Measurements from ENCODE around the gene ASTN2. TPM values are rescaled to one million over a fixed set of nuclear protein-coding genes. Genes with fewer than 3 reads are reported as not detected.
A peak's percentile ranks its signal among the peaks of the same experiment; 100 is the strongest.

Gene ASTN2
- polyA plus RNA-seq, 1 donor, result 4.2 TPM

DNA sequence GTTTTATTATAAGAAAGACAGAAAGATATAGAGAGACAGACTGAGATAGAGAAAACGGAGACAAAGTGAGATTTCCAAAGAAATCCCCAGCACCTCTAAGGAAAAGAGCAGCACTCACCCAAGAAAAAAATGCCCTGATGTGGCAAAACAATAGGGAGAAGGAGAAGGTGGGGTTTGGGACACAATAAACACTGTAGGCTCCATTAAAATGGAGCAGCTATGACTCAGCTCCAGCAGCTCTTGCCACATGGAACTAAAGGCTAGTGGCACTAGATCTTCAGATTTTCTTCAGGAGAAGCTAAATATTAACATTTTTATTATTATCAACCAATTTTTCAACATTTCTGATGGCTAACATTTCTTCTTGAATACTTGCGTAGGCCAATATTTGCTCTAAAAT, 406.0 kb downstream of the ASTN2 start:
- no peak for DNase-seq

DNA sequence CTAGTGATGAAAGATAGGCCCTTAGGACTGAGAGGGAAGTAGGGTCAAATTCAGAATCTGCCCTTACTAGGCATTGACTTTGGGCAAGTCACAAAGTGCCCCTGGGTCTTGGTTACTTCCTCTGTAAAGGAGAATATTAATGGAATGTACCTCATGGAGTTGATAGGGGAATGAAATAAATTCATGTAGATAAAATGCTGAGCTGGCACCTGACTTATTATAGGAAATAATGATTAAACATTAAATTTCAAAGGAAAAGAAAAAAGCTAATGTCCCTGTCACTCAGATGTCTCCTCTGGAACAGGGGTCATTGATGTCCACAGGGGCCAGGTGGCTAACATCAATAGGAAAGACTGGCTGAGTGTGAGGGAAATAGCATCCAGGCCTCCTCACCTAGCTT, 406.4 kb downstream of the ASTN2 start:
- DNase-seq, result no peak

DNA sequence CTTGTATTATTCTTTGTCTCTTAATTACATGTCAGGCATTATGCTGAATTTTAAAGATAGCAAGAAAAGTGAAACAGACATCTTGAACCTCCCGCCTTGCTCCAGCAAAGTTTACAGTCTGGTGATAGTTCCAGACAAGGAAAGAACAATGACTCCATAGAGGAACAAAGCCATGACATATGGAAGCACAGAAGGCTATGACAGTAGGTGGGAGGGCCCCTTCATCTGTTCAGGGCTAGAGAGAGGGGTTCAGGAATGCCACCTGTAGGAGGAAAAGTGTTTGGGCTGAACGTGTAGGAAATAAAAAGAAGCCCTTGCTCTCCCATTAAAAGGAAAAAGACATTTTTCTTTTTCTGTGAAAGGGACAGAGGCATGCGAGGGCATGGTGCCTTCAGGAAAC, 412.2 kb downstream of the ASTN2 start:
- no peak for DNase-seq

DNA sequence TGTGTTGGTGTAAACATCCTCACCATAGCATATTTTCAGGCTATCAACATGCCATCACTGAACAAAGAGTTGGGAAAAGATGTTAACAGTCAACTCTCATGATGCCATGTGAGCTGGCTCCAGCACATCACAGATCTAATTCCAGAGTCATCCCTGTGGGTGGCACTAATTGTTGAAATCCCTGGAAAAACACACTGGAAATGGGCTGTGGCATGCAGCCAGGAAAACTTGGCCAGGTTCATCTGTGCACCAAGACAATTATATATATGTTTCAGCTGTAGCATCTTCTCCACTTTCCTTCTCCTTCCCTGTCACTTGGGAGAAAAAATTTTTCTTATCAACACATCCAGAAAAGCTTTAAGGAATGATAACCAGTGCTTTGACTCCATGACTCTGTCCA, 414.0 kb downstream of the ASTN2 start:
- DNase-seq, result no peak

DNA sequence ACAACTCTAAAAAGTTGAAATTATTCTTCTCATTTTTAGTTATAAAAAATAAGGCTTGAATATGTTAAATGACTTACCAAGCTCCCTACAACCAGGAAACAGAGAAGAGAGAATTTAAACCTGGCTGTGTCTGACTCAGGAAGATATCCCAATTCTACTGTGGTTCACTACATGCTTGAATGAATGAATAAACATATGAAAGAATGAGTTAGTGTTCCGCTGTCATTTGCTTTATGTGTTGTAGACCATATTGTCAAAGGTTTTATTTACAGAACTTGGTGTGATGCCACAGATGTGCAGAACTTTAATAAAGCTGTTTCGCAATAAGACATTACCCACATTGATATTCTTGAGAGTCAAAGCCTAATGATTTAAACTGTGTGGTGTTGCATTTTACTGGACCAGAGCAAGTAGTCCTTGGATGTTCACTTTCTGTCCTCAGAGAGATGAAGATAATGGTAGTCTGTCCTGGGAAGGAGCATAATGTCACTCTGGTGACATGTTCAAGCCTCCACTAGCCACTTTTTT, 414.6 kb downstream of the ASTN2 start:
- no peak for DNase-seq

DNA sequence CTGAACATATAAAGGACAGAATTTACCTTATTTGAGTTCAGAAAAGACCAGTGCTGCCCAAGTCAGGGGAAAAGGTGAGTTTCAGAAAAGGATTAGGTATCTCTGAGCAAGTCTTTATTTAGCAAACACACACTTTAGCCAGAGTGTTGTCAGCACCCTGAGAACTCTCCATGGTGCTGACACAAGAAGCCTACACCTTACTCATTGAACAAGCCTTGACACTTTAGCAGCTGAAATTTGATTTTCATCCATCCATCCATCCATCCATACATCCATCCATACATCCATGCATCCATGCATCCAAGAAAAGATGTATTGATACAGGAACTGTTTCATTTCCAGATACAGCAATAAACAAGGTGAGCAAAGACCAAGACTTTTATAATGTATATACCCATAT, 416.6 kb downstream of the ASTN2 start:
- DNase-seq, result peak; percentile 15

DNA sequence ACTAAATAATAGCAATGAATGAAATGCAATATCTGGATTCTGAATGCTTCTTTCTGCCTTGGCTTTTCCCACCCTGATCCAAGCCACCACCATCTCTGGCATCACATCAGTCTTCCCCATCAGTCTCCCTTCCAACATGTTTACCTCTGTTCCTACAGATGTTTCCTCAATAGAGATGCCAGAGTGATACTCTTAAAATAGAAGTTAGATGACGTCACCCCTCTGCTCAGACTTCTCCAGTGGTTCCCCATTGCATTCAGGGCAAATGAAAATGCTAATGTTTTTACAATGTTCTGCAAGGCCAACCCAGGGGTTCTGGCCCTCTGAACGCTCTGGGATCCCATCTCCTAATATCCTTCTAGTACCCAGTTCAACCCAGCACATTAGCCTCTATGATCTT, 422.0 kb downstream of the ASTN2 start:
- DNase-seq, result no peak

DNA sequence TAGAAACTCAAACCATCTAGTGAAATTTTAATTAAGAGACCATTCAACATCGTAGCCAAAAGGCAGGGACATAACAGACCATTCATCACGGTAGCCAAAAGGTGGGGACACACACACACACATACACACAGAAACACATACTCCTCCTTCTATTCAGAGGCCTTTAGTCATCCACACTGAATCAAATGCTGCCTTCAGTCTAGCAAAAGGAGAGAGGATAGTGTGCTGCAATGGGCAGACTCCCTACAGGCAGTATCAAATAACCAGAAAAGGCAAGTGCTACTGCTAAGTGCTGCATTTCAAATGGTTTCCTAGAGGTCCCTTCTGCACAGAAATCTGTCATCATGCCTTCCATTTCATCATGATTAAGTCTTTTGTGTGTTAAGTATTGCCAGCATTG, 423.8 kb downstream of the ASTN2 start:
- DNase-seq, result no peak

DNA sequence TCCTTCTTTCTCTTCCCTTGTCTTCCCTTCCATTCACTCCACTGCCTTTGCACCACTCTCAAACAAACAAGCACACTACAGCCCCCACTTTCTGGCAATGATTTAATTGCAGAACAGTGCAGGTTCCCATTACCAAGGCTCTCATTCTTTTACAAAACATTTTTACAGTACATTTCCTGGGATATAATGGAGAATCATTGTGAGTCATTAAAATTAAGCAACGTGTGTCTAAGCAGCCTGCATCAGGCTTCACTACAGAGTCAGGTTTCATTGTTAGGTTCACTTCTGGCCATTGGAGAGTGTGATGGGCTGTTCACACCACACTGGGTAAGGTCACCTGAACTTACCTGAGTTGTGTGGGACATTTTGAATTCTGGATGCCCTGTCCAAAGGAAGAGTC, 424.3 kb downstream of the ASTN2 start:
- no peak for DNase-seq

DNA sequence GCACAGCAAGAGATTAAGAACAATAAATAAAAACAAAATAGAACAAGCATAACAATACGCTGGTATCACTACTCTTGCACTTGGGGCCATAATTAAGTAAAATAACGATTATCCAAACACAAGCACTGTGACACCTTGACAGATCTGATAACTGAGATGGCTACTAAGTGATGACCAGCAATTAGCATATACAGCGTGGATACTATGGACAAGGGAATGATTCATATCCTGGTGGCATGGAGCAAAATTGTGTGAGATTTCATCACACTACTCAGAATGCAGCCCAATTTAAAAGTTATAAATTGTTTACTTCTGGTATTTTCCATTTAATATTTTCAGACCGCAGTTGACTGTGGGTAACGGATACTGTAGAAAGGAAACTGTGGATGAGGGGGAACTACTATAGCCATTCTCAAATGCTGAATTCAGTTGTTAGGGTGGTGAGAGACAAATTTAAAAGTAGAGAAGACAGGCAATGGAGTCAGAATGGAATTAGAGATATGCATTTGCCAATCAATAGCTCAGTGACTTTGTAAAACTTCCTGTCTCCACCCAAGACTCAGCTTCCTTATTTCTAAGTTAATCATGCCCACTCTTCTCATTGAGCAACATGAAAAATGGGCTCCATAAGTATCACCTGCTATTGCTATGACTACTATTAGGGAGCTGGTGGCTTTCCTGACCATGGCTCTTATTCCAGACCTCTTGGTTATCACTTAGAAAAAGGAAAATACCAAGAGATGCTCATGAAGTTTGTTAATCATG, 427.0 kb downstream of the ASTN2 start:
- no peak for DNase-seq

DNA sequence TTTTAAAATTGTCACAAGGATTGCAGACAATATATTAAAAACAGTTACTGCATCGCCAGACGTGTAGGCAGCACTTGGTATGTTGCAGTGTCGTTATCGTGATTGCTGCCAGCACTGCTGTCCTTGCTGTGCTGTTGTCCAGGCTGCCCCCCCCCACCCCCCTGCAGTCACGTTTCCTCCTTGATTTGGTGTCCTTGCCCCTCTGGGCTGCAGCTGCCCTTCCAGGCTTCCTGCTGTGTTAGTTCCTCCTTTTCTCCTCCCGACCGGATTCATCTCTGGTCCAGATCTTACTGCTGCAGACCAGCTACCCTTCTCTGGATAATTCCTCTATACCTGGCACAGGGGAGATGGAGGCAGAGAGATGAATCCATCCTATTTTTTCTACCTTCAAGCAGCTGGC, 428.8 kb downstream of the ASTN2 start:
- DNase-seq, result no peak

DNA sequence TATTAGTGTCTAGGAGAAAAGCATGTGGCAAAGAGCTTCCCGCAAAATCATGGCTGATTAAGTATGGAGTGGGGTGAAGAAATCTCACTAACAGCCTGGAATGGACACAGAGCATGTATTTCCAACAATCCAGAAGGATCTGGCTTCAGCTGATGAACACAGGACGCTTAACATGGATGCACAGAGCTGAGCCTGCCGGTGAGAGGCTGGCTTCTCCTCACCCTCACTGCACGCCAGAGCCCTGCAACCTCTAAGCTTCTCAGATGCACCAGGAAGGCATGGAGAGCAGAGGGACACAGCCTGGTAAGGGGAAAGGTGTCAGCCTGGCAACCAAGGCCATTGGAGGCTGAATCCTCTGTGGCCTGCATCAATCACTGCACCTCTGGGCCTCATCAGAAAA, 429.3 kb downstream of the ASTN2 start:
- no peak for DNase-seq

DNA sequence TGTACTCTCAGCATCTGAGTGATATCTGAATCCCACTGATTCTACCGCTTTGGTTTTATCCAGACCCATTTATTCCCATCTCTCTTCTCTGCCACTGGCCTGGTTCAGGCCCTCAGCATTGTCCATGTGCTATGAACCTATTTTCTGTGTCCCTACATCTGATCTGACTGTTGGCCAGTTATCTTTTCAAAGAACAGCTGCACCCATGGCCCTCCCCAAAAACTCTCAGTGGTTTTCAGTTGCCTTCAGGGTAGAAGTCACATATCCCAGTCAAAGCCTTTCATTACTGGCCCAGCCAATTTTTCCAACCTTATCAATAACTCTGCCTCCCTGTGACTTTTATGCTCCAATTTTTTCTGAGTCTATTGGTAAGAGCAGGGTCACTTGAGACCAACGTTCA, 430.7 kb downstream of the ASTN2 start:
- DNase-seq, result no peak

DNA sequence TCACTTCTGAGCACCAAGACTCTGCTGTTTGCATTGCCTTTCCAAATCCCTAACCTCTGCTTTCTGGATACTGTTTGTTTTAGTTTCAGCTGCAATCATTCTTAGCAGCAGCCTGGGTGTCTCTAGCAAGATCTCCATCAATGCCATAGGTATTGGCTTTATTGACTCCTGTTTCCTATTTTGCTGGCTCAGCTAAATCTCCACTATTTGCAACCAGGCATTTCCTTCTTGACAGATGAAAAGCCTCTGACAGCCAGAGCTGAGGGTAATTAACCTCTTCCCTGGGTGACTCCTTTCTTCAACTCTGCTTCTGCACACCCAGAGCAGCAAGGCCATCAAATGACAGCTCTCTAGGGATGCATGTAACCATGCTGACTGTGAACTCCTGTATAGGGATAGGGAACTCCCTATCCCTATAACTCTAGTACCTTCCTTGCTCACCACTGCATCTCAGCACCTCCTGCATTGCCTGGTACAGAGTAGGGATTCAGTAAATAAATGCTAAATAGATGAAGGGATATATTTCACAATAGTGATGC, 434.2 kb downstream of the ASTN2 start:
- DNase-seq, result no peak

DNA sequence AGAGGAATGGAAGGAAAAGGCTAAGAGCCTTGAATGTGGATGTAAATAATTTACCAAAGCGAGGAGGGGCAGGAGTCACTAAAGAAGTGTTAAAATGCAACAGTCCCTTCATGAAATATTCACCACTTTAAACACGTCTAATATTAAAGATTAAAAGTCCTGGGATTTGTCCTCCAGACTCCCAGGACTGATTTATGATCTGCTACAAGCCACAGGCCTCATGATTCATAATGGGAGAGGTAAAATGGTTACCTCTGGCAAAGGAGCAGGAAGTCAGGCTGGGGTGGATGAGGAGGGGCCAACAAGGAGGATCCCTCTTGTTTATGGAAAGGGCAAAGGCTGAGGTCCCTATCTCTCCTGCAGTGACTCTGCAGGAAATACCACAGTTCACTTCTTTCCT, 435.4 kb downstream of the ASTN2 start:
- no peak for DNase-seq

DNA sequence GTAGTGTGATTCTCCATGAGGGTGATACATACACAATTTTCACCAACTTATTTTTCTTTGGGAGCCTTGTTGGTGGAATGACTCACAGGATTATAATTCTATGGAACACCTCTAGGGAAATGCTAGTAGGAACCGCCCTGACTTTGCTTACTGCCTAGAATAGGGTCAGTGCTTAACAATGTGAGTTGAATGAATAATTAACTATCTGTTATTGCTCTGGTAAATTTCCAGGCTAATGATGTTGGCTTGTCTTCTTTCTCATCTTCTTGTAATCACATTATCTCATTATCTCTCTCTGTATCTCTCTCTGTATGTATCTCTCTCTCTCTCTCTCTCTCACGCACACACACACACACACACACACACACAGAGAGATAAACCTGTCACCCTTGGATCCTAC, 436.7 kb downstream of the ASTN2 start:
- no peak for DNase-seq

DNA sequence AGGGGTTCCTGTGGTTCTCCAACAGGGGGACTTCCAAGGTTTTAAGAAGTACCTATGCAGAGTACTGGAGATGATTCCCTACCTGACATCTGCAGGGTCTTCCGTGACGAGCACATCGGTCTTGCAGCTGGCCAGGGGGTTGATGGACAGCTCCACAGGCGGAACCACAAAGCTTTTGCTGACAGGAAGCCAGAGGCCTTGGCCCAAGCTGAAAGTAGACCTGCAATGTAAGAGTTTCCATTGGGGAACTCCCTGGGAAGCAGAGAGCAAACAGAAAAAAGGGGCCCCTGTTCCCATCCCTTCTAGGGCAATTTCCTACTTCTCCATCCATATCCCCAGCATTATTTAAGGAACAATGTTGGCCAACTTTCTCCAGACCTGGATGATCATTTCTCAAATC, 439.7 kb downstream of the ASTN2 start:
- DNase-seq, result no peak

DNA sequence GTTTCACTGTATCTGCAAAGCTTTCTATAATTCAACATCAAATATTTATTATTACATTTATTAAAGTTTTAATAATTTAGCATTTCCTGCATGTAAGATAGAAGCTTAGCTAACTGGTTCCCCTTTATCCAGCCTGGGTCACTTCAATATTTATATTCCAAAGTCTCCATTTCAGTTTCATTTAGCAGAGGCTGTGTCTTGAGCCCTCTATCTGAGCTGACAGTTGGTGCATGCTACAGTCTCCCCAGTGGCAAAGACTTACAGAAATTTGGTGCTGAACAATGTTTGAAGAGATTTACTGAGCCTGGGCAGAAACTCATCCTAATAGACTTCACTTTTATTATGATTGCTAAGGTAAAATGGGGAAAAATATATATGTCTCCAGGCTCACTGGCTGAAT, 448.7 kb downstream of the ASTN2 start:
- DNase-seq, result no peak

DNA sequence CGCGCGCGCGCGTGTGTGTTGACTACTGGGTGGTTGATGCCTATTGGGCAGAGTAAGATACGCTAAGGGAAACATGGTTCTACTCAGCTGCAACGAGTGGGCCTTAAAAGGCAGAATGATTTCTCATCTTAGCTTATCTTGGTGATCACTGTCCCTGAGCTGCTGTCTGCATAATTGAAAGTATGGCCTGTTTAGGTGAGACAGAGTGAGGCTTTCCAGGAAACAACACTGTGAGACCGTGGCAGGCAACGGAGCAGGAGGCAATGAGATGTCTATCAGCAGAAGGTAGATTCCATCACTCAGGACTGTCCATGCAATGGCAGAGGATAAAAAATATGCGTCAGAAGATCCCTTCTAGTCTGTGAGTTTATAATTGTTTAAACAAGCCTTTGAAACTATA, 450.6 kb downstream of the ASTN2 start:
- DNase-seq, result no peak

DNA sequence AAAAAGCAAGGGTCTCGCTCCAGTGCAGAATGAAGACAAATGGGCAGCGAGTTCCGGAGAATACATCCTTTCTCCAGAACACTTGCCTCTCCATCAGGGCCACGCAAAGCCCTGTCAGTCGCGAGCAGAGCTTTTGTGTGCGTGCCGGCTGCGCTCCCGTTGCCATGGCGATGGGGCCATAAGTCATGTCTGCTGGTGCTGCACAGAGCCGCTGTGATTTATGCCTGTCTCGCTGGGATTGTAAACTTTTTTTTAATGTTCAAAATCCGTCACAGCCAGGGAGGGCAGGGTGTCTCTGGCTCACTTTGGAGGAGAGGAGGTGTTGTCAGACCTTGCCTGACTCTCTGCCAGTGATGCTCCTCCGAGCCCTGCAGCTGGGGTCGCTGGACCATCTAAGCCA, 455.0 kb downstream of the ASTN2 start:
- no peak for DNase-seq

DNA sequence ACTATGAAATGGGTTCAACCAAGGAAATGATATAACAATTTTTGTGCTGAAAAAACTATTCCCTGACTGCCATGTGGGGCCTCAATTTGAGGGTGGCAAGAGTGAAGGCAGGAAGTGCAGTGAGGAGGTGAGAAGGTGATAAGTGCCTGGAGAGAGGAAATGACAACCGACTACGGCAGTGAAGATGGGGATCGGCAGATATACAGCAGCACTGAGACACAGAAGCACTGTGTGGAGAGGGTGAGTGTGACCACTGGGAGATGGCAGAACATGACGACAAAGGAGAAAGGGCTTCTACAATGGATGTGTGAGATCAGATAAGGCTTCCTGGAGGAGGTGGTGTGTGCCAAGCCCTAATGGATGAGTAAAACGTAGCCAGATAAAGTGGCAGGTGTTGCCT, 456.0 kb downstream of the ASTN2 start:
- DNase-seq, result no peak

DNA sequence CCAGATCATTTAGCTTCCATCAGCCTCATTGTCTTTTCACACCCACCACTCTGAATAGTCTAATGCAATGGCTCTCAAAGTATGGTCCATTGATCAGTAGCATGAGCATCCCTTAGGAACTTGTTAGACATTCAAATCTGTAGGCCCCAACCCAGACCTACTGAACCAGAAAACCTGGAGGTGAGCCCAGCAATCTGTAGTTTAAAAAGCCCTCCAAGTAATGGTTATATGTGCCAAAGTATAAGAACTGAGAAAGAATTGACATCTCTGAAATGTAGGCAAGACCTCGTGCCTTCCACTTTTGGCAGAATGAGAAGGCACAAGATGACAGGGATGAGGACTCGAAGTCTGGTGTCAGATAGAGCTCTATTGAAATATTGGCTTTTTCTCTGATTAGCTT, 460.1 kb downstream of the ASTN2 start:
- no peak for DNase-seq

DNA sequence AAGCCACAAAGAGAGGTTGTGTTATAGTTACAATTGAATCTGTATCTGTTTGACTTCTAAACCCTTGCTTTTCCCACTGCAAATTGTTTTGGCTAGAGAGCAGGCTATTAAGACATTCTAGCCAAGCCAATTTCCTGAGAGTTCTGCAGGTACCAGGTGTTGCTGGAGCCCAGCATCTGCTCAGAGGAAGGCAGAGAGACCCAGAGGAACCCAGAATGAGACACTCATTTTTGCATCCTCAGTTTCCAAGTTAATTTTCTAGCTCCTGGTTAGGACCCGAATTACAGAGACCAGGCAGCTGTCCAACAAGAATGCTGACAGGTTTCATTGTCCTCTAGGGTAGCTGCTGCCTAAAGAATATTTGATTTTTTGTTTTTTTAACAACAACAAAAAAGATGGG, 461.6 kb downstream of the ASTN2 start:
- no peak for DNase-seq

DNA sequence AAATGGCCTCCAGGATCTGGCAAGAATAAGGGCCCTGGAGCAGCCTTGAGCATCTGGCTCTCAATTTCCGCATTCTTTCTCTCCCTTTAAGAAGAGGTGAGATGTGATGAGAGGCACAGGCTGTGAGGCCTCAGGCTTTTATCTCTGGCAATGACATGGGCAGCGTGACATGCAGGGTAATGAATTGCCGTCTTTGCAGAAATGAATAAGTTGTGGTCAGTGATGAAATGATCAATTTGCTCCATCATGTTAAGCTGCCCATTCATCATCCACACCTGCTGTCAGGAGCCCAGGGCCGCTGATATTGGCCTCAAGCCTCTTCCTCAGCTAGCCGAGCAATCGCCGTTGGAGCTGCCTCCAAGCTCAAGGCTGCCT, 462.4 kb downstream of the ASTN2 start:
- no peak for DNase-seq
